Kidney tubule cell (primary cell): ENCODE measurements around the gene COPB2.

Experiments used
- DNase-seq: peaks from one replicate; pipeline ENCODE4 v3.0.0-alpha.2; 2018; ENCODE audit warnings: low spot score

The COPB2 gene

GRCh38 chr3:139327861-139328260 lies 61.6 kb downstream of the COPB2 start:
- DNase-seq = peak; percentile 40

GRCh38 chr3:139327231-139327630 lies 62.2 kb downstream of the COPB2 start:
- no peak for DNase-seq

- no peak for DNase-seq
Measured at GRCh38 chr3:139326707-139327106, 62.7 kb downstream of the COPB2 start.

- no peak for DNase-seq
Measured at GRCh38 chr3:139326131-139326530, 63.3 kb downstream of the COPB2 start.

GRCh38 chr3:139325551-139325950 lies 63.9 kb downstream of the COPB2 start:
- DNase-seq = no peak

GRCh38 chr3:139324456-139324855 lies 65.0 kb downstream of the COPB2 start:
- no peak for DNase-seq

DNA sequence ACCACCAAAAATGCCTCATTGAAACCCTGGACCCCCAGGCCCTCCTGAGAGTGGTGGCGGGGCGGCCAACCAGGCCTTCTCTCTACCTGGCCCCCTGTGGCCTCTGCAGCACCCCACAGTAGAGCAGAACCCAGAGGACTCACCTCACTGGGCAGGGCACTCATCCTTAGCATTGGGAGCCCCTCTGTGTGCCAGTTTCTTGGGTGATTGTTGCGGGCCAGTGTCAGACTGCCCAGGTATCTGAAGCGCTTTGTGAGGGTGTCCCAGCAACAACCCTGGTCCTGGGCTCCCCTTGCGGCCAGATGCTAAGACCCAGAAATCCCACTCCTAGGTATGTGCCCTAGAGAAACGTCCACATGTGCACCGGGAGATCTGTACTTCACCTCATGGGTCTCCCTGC lies 66.3 kb downstream of the COPB2 start:
- no peak for DNase-seq

GRCh38 chr3:139322346-139322745 lies 67.1 kb downstream of the COPB2 start:
- DNase-seq = no peak

DNA sequence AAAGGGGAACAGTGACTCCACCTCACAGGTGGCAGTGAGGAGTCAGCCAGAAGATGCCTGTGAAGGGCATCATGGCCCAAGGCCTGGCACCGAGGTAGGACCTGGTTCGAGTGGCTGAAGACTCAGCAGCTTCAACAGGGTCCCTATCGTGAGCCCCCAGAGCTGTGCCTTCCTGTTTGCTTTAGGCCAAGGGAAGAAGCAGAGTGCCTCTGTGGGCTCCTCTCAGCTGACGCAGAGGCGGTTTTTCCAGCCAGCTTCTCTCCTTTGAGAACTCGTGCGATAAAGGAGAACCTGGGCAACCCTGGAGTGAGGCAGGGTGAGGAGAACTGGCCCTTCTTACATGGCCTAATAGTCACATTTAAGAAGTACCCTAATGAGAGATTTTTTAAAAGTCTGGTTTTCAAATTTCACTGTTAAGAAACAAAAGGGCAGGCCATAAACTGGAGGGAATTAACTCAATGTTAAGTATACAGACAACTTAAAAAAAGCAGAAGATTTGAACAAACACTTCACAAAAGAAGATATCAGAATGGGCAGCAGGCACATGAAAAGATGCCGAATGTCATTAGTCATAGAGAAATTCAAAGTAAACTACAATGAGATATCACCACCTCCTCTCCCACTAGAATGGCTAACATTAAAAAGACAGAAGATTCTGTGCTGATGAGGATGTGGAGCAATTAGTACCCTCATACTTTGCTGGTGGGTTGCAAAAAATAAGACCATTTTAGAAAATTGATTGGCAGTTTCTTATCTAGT lies 68.7 kb downstream of the COPB2 start:
- no peak for DNase-seq

GRCh38 chr3:139319428-139320402 lies 69.7 kb downstream of the COPB2 start:
- no peak for DNase-seq

DNA sequence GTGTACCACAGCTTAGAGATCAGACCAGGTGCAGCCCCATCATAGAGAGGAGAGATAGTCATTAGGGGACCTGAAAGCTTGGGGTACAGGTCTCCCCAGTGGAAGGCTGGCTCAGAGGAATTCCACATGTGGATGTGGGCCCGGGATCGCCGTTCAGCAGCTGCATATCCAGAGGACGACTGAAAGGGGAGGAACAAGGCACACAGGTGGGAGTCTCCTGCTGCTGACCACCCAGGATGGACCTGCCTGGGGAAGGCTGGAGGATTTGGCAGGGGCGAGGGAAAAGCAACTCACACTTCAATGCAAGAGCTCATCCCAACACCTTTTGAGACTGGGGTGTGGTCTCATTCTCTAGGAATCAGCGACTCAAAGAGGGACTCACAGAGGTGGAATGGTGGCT lies 70.6 kb downstream of the COPB2 start:
- no peak for DNase-seq

GRCh38 chr3:139318431-139318816 lies 71.0 kb downstream of the COPB2 start:
- peak; percentile 50 for DNase-seq

DNA sequence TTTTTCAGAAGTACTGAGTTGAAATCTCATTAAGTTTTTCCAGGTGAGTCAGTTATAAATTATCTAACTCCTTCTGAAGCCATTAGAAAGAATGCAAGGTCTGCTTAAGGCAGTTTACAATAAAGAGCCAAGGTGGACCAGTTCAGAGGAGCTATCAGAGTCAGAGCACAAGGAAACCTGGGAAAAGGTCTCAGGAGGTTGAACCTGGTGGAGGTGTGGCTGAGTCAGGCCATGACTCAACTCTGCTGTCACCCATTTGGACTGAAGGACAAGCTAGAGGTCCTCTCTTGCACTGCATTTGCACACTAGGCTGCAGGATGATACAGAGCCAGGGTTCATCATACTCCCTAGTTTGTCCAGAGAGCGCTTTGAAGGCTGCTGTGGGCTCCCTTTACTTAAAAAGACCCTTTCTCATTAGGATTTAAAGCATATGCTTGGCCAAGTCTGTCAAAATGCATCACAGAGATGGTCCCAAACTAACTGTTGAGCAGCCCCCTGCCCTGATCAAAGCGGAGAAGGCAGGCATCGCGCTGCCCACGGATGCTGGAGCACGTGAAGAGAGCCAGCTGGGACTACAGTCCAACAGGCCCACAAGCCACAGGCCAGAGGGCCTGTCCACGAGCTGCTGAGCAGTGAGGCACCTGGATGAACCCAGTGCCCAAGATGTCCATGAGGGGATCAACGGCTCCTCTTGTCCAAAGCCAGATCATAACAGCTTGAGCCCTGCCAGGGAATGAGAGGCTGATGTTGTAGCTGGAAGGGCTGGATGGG lies 71.6 kb downstream of the COPB2 start:
- DNase-seq = peak; percentile 89

- DNase-seq = peak; percentile 25
Measured at GRCh38 chr3:139317215-139317614, 72.2 kb downstream of the COPB2 start.

GRCh38 chr3:139313921-139314320 lies 75.5 kb downstream of the COPB2 start:
- no peak for DNase-seq

GRCh38 chr3:139312959-139313358 lies 76.5 kb downstream of the COPB2 start:
- peak; percentile 60 for DNase-seq

- no peak for DNase-seq
Measured at GRCh38 chr3:139312416-139312815, 77.0 kb downstream of the COPB2 start.

GRCh38 chr3:139311557-139311956 lies 77.9 kb downstream of the COPB2 start:
- no peak for DNase-seq

- peak; percentile 82 for DNase-seq
Measured at GRCh38 chr3:139310474-139310933, 78.9 kb downstream of the COPB2 start.

- DNase-seq = peak; percentile 81
Measured at GRCh38 chr3:139309880-139310279, 79.6 kb downstream of the COPB2 start.

GRCh38 chr3:139309061-139309591 lies 80.3 kb downstream of the COPB2 start:
- DNase-seq = peak; percentile 76

DNA sequence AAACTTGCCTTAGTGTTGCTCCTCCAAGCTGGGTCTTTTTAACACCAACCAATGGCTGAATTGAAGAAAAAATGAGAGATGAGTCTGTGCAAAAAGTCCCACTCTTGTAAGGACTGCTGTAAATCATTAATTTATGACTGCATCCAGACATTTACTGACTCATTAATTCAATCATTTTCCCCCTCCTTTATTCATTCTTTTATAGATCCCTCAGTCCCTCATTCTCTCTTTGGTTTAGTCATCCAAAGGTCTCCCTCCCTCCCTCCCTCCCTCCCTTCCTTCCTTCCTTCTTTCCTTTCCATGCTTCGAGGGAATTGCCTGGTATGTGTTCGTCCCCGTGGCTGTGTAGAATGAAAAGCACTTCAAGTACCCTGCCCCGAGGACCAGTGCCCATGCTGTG lies 80.9 kb downstream of the COPB2 start:
- peak; percentile 95 for DNase-seq
